GM13976 (cell line): Measurements from ENCODE around the gene RASSF3.

Experiments
- DNase-seq: peaks from one replicate; pipeline ENCODE4 v3.0.0; 2012; ENCODE audit warnings: low spot score
- in situ Hi-C: fragments of 300-500 bp; cut with MboI; formaldehyde crosslinking; loops from one replicate; pipeline ENCODE4 v1.12.0; 2022; ENCODE audit warnings: low sequenced_read_pairs, mixed read lengths, inconsistent platforms; ENCODE audit not compliant: unreplicated experiment
- TF ChIP-seq, protein P1 (sequence below): IDR thresholded peaks from 2 replicates; pipeline ENCODE4 v1.5.1; 2012; ENCODE audit warnings: borderline replicate concordance, mild to moderate bottlenecking; ENCODE audit not compliant: insufficient read depth; ENCODE audit errors: extremely low read depth, missing control alignments, control extremely low read depth

Gene RASSF3

DNA sequence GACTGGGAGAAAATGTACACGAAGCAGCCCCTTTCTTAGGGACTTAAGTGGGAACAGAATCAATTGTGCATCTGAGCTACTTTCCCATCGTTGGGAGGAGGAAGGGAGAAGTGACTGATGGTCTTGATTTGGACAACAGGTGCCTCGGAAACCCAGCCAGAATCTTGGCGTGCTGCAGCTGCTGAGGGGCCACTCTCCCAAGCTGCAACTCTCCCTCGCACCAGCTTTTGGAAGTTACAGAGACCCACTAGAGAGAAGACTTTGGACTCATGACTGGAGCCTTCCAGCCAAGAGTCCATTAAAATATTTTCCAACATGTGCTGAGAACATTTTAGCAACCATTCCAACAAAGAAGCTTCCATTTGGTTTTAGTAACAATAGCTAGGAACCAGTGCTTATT lies 96.6 kb downstream of the RASSF3 start:
- in situ Hi-C loops, result no loop called here

DNA sequence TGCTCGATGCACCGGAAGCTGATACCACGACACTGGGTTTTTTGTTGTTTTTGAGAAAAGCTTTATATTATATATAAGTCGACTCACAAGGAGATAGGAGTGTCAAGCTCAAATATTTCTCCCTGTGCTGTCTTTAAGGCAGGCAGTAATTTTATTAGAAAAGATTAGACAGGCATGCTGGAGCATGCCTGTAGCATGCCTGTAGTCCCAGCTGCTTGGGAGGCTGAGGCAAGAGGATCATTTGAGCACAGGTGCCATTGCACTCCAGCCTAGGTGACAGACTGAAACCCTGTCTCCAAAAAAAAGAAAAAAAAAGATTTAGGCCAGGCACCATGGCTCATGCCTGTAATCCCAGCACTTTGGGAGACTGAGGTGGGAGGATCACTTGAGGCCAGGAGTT lies 97.1 kb downstream of the RASSF3 start:
- in situ Hi-C loops, result no loop called here
- TF ChIP-seq, protein P1, sequence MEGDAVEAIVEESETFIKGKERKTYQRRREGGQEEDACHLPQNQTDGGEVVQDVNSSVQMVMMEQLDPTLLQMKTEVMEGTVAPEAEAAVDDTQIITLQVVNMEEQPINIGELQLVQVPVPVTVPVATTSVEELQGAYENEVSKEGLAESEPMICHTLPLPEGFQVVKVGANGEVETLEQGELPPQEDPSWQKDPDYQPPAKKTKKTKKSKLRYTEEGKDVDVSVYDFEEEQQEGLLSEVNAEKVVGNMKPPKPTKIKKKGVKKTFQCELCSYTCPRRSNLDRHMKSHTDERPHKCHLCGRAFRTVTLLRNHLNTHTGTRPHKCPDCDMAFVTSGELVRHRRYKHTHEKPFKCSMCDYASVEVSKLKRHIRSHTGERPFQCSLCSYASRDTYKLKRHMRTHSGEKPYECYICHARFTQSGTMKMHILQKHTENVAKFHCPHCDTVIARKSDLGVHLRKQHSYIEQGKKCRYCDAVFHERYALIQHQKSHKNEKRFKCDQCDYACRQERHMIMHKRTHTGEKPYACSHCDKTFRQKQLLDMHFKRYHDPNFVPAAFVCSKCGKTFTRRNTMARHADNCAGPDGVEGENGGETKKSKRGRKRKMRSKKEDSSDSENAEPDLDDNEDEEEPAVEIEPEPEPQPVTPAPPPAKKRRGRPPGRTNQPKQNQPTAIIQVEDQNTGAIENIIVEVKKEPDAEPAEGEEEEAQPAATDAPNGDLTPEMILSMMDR, result no peak
- DNase-seq, result no peak

More for the DNA sequence above, 96.6 kb downstream of the RASSF3 start:
- TF ChIP-seq, protein P1, result no peak
- no peak for DNase-seq

DNA sequence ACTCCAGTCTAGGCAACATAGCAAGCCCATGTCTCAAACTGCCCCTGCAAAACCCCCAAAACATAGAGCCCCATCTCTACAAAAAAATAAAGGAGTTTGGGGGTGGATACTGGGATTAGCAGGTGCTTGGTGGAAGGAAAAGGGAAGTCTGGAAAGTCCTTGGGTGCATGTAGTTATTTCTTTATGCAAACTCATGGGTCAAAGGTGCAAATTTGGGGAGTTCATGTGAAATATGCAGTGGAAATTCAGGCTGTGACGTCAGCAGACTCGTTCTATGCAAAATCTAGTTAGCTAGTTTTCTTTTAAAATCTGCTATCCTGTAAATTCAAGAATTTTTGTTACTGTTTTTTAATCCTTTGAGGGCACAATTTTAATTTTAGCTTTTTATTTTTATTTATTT lies 97.6 kb downstream of the RASSF3 start:
- TF ChIP-seq, protein P1, result no peak
- in situ Hi-C loops, result no loop called here
- DNase-seq, result no peak

DNA sequence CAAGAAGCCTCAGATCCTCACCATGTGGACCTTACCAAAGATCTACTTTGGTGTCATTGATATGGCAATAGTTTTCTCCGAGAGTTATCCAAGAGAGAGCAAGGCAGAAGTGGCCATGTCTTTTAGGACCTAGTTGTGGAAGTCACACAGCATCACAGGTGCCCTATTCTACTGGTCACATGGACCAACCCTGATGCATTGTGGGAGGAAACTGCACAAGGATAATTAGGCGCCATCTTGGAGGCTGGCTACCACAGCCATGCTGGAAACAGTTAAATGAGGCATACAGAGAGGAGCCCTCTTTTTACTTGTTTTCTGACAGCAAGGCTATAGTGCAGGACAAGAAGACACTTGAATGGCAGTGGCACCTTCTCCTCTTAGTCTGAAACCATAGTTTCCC lies 99.1 kb downstream of the RASSF3 start:
- in situ Hi-C loops, result no loop called here
- TF ChIP-seq, protein P1, result no peak
- DNase-seq, result no peak

DNA sequence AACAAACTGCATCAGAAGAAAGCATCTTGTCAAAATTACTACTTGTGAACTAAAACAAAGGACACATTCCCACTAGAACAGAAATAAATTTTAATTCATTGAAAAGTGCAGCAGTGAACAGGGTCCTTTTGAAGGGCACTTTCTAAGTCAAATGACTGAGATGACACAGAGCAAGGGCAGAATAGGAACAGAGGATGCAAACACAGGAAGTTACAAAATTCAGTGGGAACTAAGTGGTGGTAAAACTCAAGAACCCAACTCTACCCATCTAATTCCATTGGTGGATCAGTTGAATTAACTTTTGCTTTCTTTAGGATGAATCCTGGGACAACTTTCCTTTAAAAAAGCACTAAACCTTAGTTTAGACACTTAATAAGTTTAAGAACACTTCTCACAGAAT lies 103.1 kb downstream of the RASSF3 start:
- TF ChIP-seq, protein P1, result no peak
- no peak for DNase-seq
- in situ Hi-C loops, result no loop called here

DNA sequence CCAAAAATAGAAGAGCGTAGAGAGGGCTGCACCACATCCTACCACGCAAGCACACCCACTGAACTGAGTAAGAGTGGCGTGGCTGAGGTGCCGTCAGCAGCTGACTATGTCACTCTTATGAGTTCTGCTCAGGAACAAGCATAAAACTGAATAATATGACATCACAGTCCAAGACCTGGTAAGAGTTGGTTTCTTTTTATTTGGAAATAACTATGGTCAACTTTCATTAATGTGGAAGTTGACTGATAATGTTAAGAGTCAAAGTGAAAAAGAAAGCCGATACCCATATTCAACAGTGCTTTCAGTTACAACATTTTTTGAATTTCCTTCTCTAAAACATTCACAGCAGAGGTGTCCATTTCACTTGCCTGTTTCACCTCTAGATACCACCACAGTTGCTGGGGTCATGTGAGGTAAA lies 104.3 kb downstream of the RASSF3 start:
- DNase-seq, result peak; percentile 55
- TF ChIP-seq, protein P1, result no peak
- in situ Hi-C loops, result no loop called here

DNA sequence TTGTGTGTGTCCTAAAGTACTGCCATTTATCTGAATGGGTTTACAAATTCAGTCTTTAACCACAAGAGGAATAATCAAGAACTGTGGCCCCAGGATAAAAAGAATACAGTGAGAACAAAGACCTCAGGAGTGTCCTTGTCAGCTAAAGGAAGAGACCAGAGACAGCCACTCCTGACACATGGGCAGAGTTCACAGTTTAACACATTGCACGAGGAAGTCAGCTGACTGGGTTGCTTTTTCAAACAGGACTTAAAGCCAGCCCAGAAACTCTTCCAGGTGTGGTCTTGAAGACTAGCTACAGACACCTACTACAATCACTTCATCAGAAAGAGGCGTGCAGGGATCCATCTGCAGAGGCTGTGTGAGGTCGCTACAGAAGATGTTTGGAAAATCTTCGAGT lies 106.1 kb downstream of the RASSF3 start:
- TF ChIP-seq, protein P1, result no peak
- no peak for DNase-seq
- in situ Hi-C loops, result no loop called here
